Caco-2 (cell line): ENCODE measurements around the gene PPL. TPM values are rescaled to one million over a fixed set of nuclear protein-coding genes. Genes with fewer than 3 reads are reported as not detected.

Experiments
- BruUV-seq: library from RNA; stranded (reverse); fragments of 400-500 nt; replicated peaks from 2 replicates; lab custom pipeline; 2021; lab: Mats Ljungman, UMichigan
- CTCF ChIA-PET: fragments of 300-600 bp; sonication (Branson Sonifier 250); formaldehyde crosslinking; loops from one replicate; lab custom pipeline; 2022; ENCODE audit warnings: antibody characterized with exemption; lab: Charles Lee
- POLR2A ChIA-PET: fragments of 300-600 bp; sonication (Branson Sonifier 250); formaldehyde crosslinking; loops from one replicate; lab custom pipeline; 2022; ENCODE audit warnings: antibody characterized with exemption; lab: Charles Lee
- DNase-seq, 2 experiments: peaks; one replicate each; pipeline versions ENCODE4 v3.0.0 to v3.0.0-alpha.2; 2020 to 2022
- H3K27me3 ChIP-seq: replicated peaks from 2 replicates; pipeline ENCODE4 v1.6.0; 2011; ENCODE audit warnings: low read length; ENCODE audit not compliant: control insufficient read depth, insufficient read depth
- H3K36me3 ChIP-seq: 2 replicates; pipeline ENCODE4 v1.5.1; 2011; ENCODE audit warnings: low read length; ENCODE audit not compliant: control insufficient read depth, insufficient read depth
- H3K4me1 ChIP-seq: fragments of 250-450 bp; sonication (Bioruptor Pico); 2 replicates; pipeline ENCODE4 v1.5.1; 2020; ENCODE audit warnings: mild to moderate bottlenecking
- H3K4me3 ChIP-seq: 2 replicates; pipeline ENCODE4 v1.5.1; 2011; ENCODE audit warnings: low read depth, mild to moderate bottlenecking, control low read depth, low read length
- H3K9me3 ChIP-seq: fragments of 250-450 bp; sonication (Bioruptor Pico); 2 replicates; pipeline ENCODE4 v1.5.1; 2020; ENCODE audit warnings: mild to moderate bottlenecking, moderate library complexity
- H3K27ac Mint-ChIP-seq: one replicate; pipeline ENCODE4 v1.8.0; 2022; ENCODE audit warnings: mixed read lengths; ENCODE audit not compliant: unreplicated experiment
- H3K27me3 Mint-ChIP-seq: one replicate; pipeline ENCODE4 v1.8.0; 2022; ENCODE audit warnings: mixed read lengths; ENCODE audit not compliant: insufficient read depth, unreplicated experiment
- H3K36me3 Mint-ChIP-seq: one replicate; pipeline ENCODE4 v1.8.0; 2022; ENCODE audit warnings: mild to moderate bottlenecking, mixed read lengths; ENCODE audit not compliant: insufficient read depth, unreplicated experiment
- H3K4me1 Mint-ChIP-seq: one replicate; pipeline ENCODE4 v1.8.0; 2022; ENCODE audit warnings: low read depth, mixed read lengths; ENCODE audit not compliant: unreplicated experiment
- H3K4me3 Mint-ChIP-seq: one replicate; pipeline ENCODE4 v1.8.0; 2022; ENCODE audit warnings: mild to moderate bottlenecking, moderate library complexity, mixed read lengths; ENCODE audit not compliant: unreplicated experiment
- H3K9me3 Mint-ChIP-seq: one replicate; pipeline ENCODE4 v1.8.0; 2022; ENCODE audit warnings: mixed read lengths; ENCODE audit not compliant: unreplicated experiment
- intact Hi-C: fragments of 100-400 bp; cut with micrococcal nuclease; formaldehyde crosslinking; loops from one replicate; pipeline ENCODE4 v1.10.0; 2022; ENCODE audit not compliant: unreplicated experiment
- total RNA-seq: library from RNA; stranded (reverse); gene quantifications from 2 replicates; pipeline ENCODE4 v1.2.3, GENCODE V29; 2022
- TF ChIP-seq, protein P1 (sequence below), 2 experiments: fragments of 200-600 bp in 1 of 2; IDR thresholded peaks; 1 replicate in 1 of 2; 2 replicates in 1 of 2; pipeline versions ENCODE4 v1.5.1 to v1.8.0; 2011 to 2022; ENCODE audit warnings: antibody characterized with exemption in 1 of 2, control low read depth in 1 of 2, inconsistent platforms in 1 of 2, low read depth in 1 of 2, low read length in 1 of 2, mild to moderate bottlenecking in 1 of 2, moderate library complexity in 1 of 2; ENCODE audit not compliant: insufficient read depth in 1 of 2, severe bottlenecking in 1 of 2, unreplicated experiment in 1 of 2

The PPL gene
- total RNA-seq, 1 experiment from 2014 or later = 68.1 TPM

DNA sequence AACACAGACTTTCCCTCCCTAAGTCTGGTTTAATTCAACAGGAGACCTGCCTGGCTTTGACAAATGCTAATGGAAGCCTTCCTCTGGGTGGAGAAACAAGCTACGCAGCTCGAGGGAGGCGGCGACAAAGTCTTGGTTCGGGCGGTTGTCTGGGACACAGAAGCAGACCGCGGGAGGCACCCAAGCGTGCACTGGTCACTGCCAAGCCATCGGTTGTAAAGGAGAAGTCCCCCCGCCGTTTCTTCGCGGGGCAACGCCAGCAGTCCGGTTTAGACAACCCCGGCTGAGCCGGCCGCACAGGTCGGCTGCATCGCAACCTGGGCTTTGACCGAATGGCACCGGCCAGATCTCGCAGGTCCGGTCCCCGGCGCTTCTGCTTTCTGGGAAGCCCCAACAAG, 90.4 kb downstream of the PPL start:
- no peaks in the 10 kb centered on the region for H3K27me3 Mint-ChIP-seq
- peaks cover 53% of the 10 kb centered on the region for H3K36me3 Mint-ChIP-seq
- CTCF ChIA-PET = interaction anchor here (0.7 to 1.1 kb wide), 2 partner anchors 90 to 110 kb away, joined by 3 read pairs; no protein-coding TSS in a partner anchor
- TF ChIP-seq, protein P1, sequence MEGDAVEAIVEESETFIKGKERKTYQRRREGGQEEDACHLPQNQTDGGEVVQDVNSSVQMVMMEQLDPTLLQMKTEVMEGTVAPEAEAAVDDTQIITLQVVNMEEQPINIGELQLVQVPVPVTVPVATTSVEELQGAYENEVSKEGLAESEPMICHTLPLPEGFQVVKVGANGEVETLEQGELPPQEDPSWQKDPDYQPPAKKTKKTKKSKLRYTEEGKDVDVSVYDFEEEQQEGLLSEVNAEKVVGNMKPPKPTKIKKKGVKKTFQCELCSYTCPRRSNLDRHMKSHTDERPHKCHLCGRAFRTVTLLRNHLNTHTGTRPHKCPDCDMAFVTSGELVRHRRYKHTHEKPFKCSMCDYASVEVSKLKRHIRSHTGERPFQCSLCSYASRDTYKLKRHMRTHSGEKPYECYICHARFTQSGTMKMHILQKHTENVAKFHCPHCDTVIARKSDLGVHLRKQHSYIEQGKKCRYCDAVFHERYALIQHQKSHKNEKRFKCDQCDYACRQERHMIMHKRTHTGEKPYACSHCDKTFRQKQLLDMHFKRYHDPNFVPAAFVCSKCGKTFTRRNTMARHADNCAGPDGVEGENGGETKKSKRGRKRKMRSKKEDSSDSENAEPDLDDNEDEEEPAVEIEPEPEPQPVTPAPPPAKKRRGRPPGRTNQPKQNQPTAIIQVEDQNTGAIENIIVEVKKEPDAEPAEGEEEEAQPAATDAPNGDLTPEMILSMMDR (IDR thresholded peaks at IDR 0.05; ENCODE audit: insufficient read depth in 1 of 2, low read depth in 1 of 2, low read length in 1 of 2, severe bottlenecking in 1 of 2, unreplicated experiment in 1 of 2) = no peak
- peak; percentile 52 to 64 for DNase-seq
- H3K27ac Mint-ChIP-seq = peak overlapping the region; percentile 36
- POLR2A ChIA-PET = interaction anchor here (1.5 kb wide), 1 partner anchor 90 kb away, joined by 3 read pairs; no protein-coding TSS in a partner anchor
- Histone ChIP-seq H3K9me3 (no peaks in the 10 kb centered on the region), H3K27me3 (no peaks in the 10 kb centered on the region), H3K4me1 (peaks cover 10% of the 10 kb centered on the region), H3K4me3 (peak overlapping the region; percentile 97), H3K36me3 (no peaks in the 10 kb centered on the region)
- BruUV-seq = no TSS peak
- no peaks in the 10 kb centered on the region for H3K9me3 Mint-ChIP-seq
- peaks cover 8% of the 10 kb centered on the region for H3K4me1 Mint-ChIP-seq
- H3K4me3 Mint-ChIP-seq = peak overlapping the region; percentile 82
- intact Hi-C loops = loop anchor here (5.0 kb wide), 1 partner anchor 91 kb away; the partner anchor contains the start of gene PPL

DNA sequence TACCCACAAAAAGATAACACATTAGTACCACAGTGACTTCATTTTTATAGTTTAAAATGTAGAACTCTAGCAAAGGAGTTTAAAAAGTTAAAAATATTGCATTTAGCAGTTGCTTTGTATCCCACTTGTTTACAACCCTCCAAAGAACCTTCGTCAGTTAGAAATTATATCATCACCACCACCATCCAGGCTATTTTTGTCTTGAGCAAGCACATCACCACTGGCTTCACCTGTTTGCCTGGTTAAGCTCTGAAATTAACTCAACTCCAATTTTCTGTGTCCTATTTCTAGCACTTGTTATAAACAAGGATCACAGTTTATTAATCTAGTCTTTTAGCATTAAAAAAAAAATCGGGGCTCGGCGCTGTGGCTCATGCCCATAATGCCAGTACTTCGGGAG, 96.0 kb downstream of the PPL start:
- ChIA-PET CTCF (no interaction called here), POLR2A (no interaction called here)
- Histone ChIP-seq H3K4me3 (no peak overlapping the region), H3K36me3 (no peaks in the 10 kb centered on the region; the same call in none of the 2 replicates), H3K27me3 (no peaks in the 10 kb centered on the region), H3K9me3 (no peaks in the 10 kb centered on the region), H3K4me1 (peaks cover 6% of the 10 kb centered on the region)
- no peak for DNase-seq
- TF ChIP-seq, protein P1 (IDR thresholded peaks at IDR 0.05; ENCODE audit: insufficient read depth in 1 of 2, low read depth in 1 of 2, low read length in 1 of 2, severe bottlenecking in 1 of 2, unreplicated experiment in 1 of 2) = no peak
- Mint-ChIP-seq H3K27me3 (no peaks in the 10 kb centered on the region), H3K27ac (no peak overlapping the region), H3K36me3 (peaks cover 87% of the 10 kb centered on the region), H3K4me3 (no peak overlapping the region), H3K4me1 (peaks cover 3% of the 10 kb centered on the region), H3K9me3 (no peaks in the 10 kb centered on the region)
- BruUV-seq = no TSS peak
- intact Hi-C loops = no loop called here

DNA sequence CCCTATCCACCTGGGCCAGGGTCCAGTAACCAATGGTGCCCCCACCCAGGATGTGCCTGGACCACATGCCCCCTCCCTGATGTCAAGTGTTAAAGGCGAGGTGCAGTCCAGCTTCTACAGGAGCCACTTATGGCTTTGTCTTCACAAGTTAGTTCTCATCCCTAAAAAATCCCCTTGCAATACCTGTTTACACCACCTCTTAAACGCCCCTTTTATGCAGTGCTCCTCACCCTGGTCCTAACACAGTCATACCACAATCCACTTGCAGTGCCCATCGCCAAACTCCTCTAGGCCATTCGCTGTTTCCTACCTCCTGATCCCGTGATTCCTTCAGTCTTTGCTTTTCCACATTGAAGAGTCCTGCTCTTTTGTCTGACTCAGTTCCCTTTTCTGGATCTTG, 97.0 kb downstream of the PPL start:
- CTCF ChIA-PET = no interaction called here
- H3K4me3 Mint-ChIP-seq = no peak overlapping the region
- Histone ChIP-seq H3K36me3 (no peaks in the 10 kb centered on the region; the same call in none of the 2 replicates), H3K27me3 (no peaks in the 10 kb centered on the region), H3K4me1 (no peaks in the 10 kb centered on the region), H3K4me3 (no peak overlapping the region), H3K9me3 (no peaks in the 10 kb centered on the region)
- no peak overlapping the region for H3K27ac Mint-ChIP-seq
- peaks cover 82% of the 10 kb centered on the region for H3K36me3 Mint-ChIP-seq
- H3K9me3 Mint-ChIP-seq = no peaks in the 10 kb centered on the region
- no TSS peak for BruUV-seq
- no peaks in the 10 kb centered on the region for H3K4me1 Mint-ChIP-seq
- DNase-seq = no peak
- intact Hi-C loops = no loop called here
- POLR2A ChIA-PET = no interaction called here
- TF ChIP-seq, protein P1 (IDR thresholded peaks at IDR 0.05; ENCODE audit: insufficient read depth in 1 of 2, low read depth in 1 of 2, low read length in 1 of 2, severe bottlenecking in 1 of 2, unreplicated experiment in 1 of 2) = no peak
- no peaks in the 10 kb centered on the region for H3K27me3 Mint-ChIP-seq
